ENCODE measurements around the gene COBLL1. TPM values are rescaled to one million over a fixed set of nuclear protein-coding genes. Genes with fewer than 3 reads are reported as not detected.
"Not testable (repeated sequence)": the region's sequence is repeated elsewhere in the genome, so short reads cannot be mapped to it uniquely, and the experiment has no call there.

Gene COBLL1
- total RNA-seq, 1 donor from 2014 or later = 4.4 TPM

DNA sequence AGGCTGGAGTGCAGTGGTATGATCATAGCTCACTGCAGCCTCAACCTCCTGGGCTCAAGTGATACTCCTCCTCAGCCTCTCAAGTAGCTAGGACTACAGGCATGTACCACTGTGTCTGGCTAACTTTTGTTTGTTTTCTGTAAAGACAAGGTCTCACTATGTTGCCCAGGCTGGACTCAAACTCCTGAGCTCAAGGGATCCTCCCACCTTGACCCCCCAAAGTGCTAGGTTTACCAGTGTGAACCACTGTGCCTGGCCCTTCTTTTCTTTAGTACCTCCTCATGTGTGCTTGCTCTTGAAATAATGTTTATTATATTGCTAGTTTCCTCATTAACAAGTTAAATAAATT, 19.0 kb upstream of the COBLL1 start:
- no peaks in the 10 kb centered on the region for H3K4me1 Mint-ChIP-seq

GRCh38 chr2:164859906-164860693, 18.5 kb upstream of the COBLL1 start:
- H3K9me3 Mint-ChIP-seq; H3K4me3 Mint-ChIP-seq; H3K36me3 Mint-ChIP-seq (ENCODE audit: low read depth); H3K27ac Mint-ChIP-seq (ENCODE audit: unreplicated experiment); DNase-seq (ENCODE audit: low read depth, low spot score); H3K4me1 Mint-ChIP-seq; H3K27me3 Mint-ChIP-seq (ENCODE audit: low read depth): not testable (repeated sequence)

More for the DNA sequence above, 19.0 kb upstream of the COBLL1 start:
- no peak for DNase-seq (ENCODE audit: low read depth, low spot score)
- TF ChIP-seq CTCF (conservative IDR thresholded peaks at IDR 0.05) = no peak
- H3K9me3 Mint-ChIP-seq = no peaks in the 10 kb centered on the region
- no peaks in the 10 kb centered on the region for H3K27me3 Mint-ChIP-seq (ENCODE audit: low read depth)
- no peaks in the 10 kb centered on the region for H3K36me3 Mint-ChIP-seq (ENCODE audit: low read depth)
- H3K27ac Mint-ChIP-seq (ENCODE audit: unreplicated experiment) = no peak overlapping the region
- no peak overlapping the region for H3K4me3 Mint-ChIP-seq

GRCh38 chr2:164859251-164859818, 17.7 kb upstream of the COBLL1 start:
- Mint-ChIP-seq H3K27me3 (ENCODE audit: low read depth) (no peaks in the 10 kb centered on the region), H3K4me3 (no peak overlapping the region), H3K27ac (ENCODE audit: unreplicated experiment) (no peak overlapping the region), H3K9me3 (no peaks in the 10 kb centered on the region), H3K36me3 (ENCODE audit: low read depth) (no peaks in the 10 kb centered on the region), H3K4me1 (no peaks in the 10 kb centered on the region)
- no peak for DNase-seq (ENCODE audit: low read depth, low spot score)
- no peak for TF ChIP-seq CTCF (conservative IDR thresholded peaks at IDR 0.05)

- no peaks in the 10 kb centered on the region for H3K4me1 Mint-ChIP-seq
- no peak overlapping the region for H3K4me3 Mint-ChIP-seq
- H3K9me3 Mint-ChIP-seq = no peaks in the 10 kb centered on the region
- no peak for DNase-seq (ENCODE audit: low read depth, low spot score)
- peaks cover 3% of the 10 kb centered on the region for H3K27me3 Mint-ChIP-seq (ENCODE audit: low read depth)
- TF ChIP-seq CTCF (conservative IDR thresholded peaks at IDR 0.05) = no peak
- no peak overlapping the region for H3K27ac Mint-ChIP-seq (ENCODE audit: unreplicated experiment)
- H3K36me3 Mint-ChIP-seq (ENCODE audit: low read depth) = no peaks in the 10 kb centered on the region
These were observed 10.5 kb upstream of the COBLL1 start for GRCh38 chr2:164852086-164852485.

GRCh38 chr2:164850235-164850634, 8.6 kb upstream of the COBLL1 start:
- H3K27ac Mint-ChIP-seq (ENCODE audit: unreplicated experiment) = no peak overlapping the region

More at GRCh38 chr2:164850235-164850634, 8.6 kb upstream of the COBLL1 start:
- Mint-ChIP-seq H3K36me3 (ENCODE audit: low read depth) (no peaks in the 10 kb centered on the region), H3K27me3 (ENCODE audit: low read depth) (peaks cover 3% of the 10 kb centered on the region), H3K4me3 (no peak overlapping the region), H3K9me3 (no peaks in the 10 kb centered on the region), H3K4me1 (no peaks in the 10 kb centered on the region)
- TF ChIP-seq CTCF (conservative IDR thresholded peaks at IDR 0.05) = no peak
- DNase-seq (ENCODE audit: low read depth, low spot score) = no peak
